ENCODE data around the gene HDAC6. TPM values are rescaled to one million over a fixed set of nuclear protein-coding genes. Genes with fewer than 3 reads are reported as not detected.

Gene HDAC6
- total and polyA plus RNA-seq, 2 of the 13 experiments (the other 11 are each of a cell fraction or from before 2014, with no cell fraction given), result 80.4 to 93.6 TPM

DNA sequence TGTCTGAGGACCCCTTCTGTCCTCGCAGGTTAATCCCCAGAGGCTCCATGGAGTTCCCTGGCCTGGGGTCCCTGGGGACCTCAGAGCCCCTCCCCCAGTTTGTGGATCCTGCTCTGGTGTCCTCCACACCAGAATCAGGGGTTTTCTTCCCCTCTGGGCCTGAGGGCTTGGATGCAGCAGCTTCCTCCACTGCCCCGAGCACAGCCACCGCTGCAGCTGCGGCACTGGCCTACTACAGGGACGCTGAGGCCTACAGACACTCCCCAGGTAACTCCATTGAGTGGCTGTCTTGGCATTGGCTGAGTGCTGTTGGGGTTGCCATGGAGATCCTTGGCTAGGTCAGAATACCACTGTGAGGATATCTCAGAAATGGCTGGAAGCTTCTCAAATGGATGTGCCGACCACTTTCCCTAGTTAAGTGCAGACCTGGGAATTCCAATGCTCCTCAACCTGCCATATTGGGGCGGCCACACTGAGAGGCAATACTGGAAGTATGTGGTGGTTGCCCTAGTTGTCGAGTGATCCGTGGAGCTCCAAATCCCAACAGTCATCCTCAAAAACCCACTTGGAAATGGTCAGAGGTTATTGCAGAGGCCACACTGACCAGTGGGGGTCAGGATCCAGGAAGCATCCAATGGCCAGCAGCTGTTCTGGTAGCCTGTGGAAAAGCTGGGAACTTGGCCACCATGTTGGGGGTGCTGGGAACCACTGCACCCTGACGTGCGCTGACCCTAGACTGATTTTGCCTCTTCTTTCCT is 10.6 kb upstream of the HDAC6 start:
- FAIRE-seq (no peak), DNase-seq (ENCODE audit: low spot score) (no peak), ATAC-seq (no peak)
- Histone ChIP-seq H3K4me1 (ENCODE audit: insufficient read depth, low read length) (peaks cover 21% of the 10 kb centered on the region), H3K27me3 (ENCODE audit: control insufficient read depth in 1 of 2, insufficient read depth in 2 of 2, low read length in 2 of 2) (no peaks in the 10 kb centered on the region; a peak in 1 of 5 replicates), H3K4me2 (ENCODE audit: low read depth, low read length) (no peak overlapping the region), H3K9me3 (ENCODE audit: low read length) (no peaks in the 10 kb centered on the region), H3K79me2 (ENCODE audit: insufficient read depth, low read length) (no peaks in the 10 kb centered on the region), H4K20me1 (ENCODE audit: insufficient read depth, low read length) (no peaks in the 10 kb centered on the region), H2AFZ (ENCODE audit: low read length) (no peak overlapping the region), H3K36me3 (replicated peaks in 1 of 2; ENCODE audit: control insufficient read depth in 1 of 2, insufficient read depth in 2 of 2, low read length in 2 of 2) (no peaks in the 10 kb centered on the region), H3K4me3 (replicated peaks in 1 of 3; ENCODE audit: insufficient read depth in 1 of 3, low read depth in 2 of 3, low read length in 3 of 3) (no peak overlapping the region), H3K27ac (ENCODE audit: extremely low read length, insufficient read depth, low read length) (no peak overlapping the region), H3K9ac (ENCODE audit: insufficient read depth, low read depth, low read length) (no peak overlapping the region)
- TF ChIP-seq, protein P1, sequence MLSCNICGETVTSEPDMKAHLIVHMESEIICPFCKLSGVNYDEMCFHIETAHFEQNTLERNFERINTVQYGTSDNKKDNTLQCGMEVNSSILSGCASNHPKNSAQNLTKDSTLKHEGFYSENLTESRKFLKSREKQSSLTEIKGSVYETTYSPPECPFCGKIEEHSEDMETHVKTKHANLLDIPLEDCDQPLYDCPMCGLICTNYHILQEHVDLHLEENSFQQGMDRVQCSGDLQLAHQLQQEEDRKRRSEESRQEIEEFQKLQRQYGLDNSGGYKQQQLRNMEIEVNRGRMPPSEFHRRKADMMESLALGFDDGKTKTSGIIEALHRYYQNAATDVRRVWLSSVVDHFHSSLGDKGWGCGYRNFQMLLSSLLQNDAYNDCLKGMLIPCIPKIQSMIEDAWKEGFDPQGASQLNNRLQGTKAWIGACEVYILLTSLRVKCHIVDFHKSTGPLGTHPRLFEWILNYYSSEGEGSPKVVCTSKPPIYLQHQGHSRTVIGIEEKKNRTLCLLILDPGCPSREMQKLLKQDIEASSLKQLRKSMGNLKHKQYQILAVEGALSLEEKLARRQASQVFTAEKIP (CRISPR knock-in tag; IDR thresholded peaks at IDR 0.05; ENCODE audit: borderline replicate concordance), result no peak
- TF ChIP-seq ZNF235 (CRISPR knock-in tag; IDR thresholded peaks at IDR 0.05; ENCODE audit: borderline replicate concordance) (no peak), RARA (CRISPR knock-in tag; IDR thresholded peaks at IDR 0.05) (no peak)
- WGBS (ENCODE audit: low lambda C conversion rate), result 0% methylated on average over 1 of the region's 11 CpGs
- BruUV-seq (replicated peaks), result no TSS peak
- in situ Hi-C loops (cut with HindIII; ENCODE audit: extremely low pct_ligation_motif_present, low pct_unique_long_range_greater_than_20kb), result no loop called here
- ChIA-PET POLR2A (no interaction called here), CTCF (ENCODE audit: low intra/inter-chr PET ratio, low total read pairs) (no interaction called here)
- intact Hi-C loops (cut with micrococcal nuclease; ENCODE audit: unreplicated experiment), result no loop called here

DNA sequence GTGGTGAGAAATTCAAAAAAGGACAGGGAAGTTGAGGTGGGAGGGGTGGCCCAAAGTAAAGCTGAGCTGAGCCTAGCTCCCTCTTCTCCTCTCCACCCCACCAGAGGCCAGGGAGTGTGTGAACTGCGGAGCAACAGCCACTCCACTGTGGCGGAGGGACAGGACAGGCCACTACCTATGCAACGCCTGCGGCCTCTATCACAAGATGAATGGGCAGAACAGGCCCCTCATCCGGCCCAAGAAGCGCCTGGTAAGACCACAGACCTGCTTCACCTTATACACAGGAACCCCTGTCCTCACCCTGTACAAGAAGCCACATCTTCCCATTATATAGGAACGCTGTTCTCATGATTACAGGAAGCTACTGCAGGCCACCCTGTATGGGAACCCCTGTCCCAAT is 9.6 kb upstream of the HDAC6 start:
- peaks cover 30% of the 10 kb centered on the region for H3K4me1 ChIP-seq (ENCODE audit: insufficient read depth, low read length)
- POLR2A ChIA-PET, result no interaction called here
- no peak overlapping the region for H3K4me2 ChIP-seq (ENCODE audit: low read depth, low read length)
- BruUV-seq (replicated peaks), result no TSS peak
- no peak overlapping the region for H3K27ac ChIP-seq (ENCODE audit: extremely low read length, insufficient read depth, low read length)
- CTCF ChIA-PET (ENCODE audit: low intra/inter-chr PET ratio, low total read pairs), result no interaction called here
- 60% methylated on average over 1 of the region's 7 CpGs for WGBS (ENCODE audit: low lambda C conversion rate)
- H2AFZ ChIP-seq (ENCODE audit: low read length), result no peak overlapping the region
- H3K9ac ChIP-seq (ENCODE audit: insufficient read depth, low read depth, low read length), result no peak overlapping the region
- no peak for DNase-seq (ENCODE audit: low spot score)
- intact Hi-C loops (cut with micrococcal nuclease; ENCODE audit: unreplicated experiment) (no loop called here), in situ Hi-C loops (cut with HindIII; ENCODE audit: extremely low pct_ligation_motif_present, low pct_unique_long_range_greater_than_20kb) (no loop called here)
- H3K9me3 ChIP-seq (ENCODE audit: low read length), result no peaks in the 10 kb centered on the region
- no peak for FAIRE-seq
- no peak for ATAC-seq
- no peaks in the 10 kb centered on the region for H3K36me3 ChIP-seq (replicated peaks in 1 of 2; ENCODE audit: control insufficient read depth in 1 of 2, insufficient read depth in 2 of 2, low read length in 2 of 2)
- H3K27me3 ChIP-seq (ENCODE audit: control insufficient read depth in 1 of 2, insufficient read depth in 2 of 2, low read length in 2 of 2), result no peaks in the 10 kb centered on the region; a peak in 1 of 5 replicates
- TF ChIP-seq ETV6 (CRISPR knock-in tag; conservative IDR thresholded peaks at IDR 0.05) (no peak), ZNF552 (CRISPR knock-in tag; IDR thresholded peaks at IDR 0.05; ENCODE audit: borderline replicate concordance) (no peak), JUNB (CRISPR knock-in tag; IDR thresholded peaks at IDR 0.05; ENCODE audit: borderline replicate concordance) (no peak), ZNF292 (CRISPR knock-in tag; IDR thresholded peaks at IDR 0.05; ENCODE audit: borderline replicate concordance, low read depth) (no peak), FOXA1 (IDR thresholded peaks at IDR 0.05) (no peak), FOXA1 (CRISPR knock-in tag; IDR thresholded peaks at IDR 0.05) (no peak)
- TF ChIP-seq, protein P2, sequence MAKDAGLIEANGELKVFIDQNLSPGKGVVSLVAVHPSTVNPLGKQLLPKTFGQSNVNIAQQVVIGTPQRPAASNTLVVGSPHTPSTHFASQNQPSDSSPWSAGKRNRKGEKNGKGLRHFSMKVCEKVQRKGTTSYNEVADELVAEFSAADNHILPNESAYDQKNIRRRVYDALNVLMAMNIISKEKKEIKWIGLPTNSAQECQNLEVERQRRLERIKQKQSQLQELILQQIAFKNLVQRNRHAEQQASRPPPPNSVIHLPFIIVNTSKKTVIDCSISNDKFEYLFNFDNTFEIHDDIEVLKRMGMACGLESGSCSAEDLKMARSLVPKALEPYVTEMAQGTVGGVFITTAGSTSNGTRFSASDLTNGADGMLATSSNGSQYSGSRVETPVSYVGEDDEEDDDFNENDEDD (CRISPR knock-in tag; IDR thresholded peaks at IDR 0.05; ENCODE audit: borderline replicate concordance), result no peak
- H3K4me3 ChIP-seq (replicated peaks in 1 of 3; ENCODE audit: insufficient read depth in 1 of 3, low read depth in 2 of 3, low read length in 3 of 3), result no peak overlapping the region
- no peaks in the 10 kb centered on the region for H4K20me1 ChIP-seq (ENCODE audit: insufficient read depth, low read length)
- no peaks in the 10 kb centered on the region for H3K79me2 ChIP-seq (ENCODE audit: insufficient read depth, low read length)

All from HepG2 (cell line).